22Rv1 (cell line): Measurements from ENCODE around the gene PARP11.

ENCODE experiments used
- H3K27ac ChIP-seq: fragments of 450-650 bp; 2 replicates; pipeline ENCODE4 v1.5.1; 2017
- ZFX ChIP-seq: fragments of 450-650 bp; IDR thresholded peaks from 2 replicates; pipeline ENCODE4 v1.6.1; 2017; ENCODE audit warnings: antibody characterized with exemption, borderline replicate concordance
- TF ChIP-seq, protein P1 (sequence below): fragments of 450-650 bp; IDR thresholded peaks from 2 replicates; pipeline ENCODE4 v1.5.1; 2017; ENCODE audit warnings: mild to moderate bottlenecking

PARP11 gene

DNA sequence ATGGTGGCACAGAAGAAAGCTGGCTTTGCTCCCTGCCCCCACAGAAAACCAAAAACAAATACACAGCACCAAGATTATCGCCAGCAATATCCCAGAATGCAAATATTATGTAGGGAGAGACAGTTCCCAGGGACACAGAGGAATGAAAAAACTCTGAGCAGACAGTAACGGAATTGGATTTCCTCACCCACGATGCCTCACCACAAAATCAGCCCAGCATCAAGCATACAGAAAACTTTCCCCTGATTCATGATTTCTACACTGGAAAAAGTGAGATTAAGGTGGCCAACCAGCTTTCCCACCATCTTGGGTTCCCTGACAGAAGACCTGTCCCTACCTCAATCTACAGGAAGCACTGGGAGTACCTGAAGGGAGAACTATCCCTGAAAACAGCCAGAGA is 36.6 kb downstream of the PARP11 start:
- TF ChIP-seq, protein P1, sequence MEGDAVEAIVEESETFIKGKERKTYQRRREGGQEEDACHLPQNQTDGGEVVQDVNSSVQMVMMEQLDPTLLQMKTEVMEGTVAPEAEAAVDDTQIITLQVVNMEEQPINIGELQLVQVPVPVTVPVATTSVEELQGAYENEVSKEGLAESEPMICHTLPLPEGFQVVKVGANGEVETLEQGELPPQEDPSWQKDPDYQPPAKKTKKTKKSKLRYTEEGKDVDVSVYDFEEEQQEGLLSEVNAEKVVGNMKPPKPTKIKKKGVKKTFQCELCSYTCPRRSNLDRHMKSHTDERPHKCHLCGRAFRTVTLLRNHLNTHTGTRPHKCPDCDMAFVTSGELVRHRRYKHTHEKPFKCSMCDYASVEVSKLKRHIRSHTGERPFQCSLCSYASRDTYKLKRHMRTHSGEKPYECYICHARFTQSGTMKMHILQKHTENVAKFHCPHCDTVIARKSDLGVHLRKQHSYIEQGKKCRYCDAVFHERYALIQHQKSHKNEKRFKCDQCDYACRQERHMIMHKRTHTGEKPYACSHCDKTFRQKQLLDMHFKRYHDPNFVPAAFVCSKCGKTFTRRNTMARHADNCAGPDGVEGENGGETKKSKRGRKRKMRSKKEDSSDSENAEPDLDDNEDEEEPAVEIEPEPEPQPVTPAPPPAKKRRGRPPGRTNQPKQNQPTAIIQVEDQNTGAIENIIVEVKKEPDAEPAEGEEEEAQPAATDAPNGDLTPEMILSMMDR, result no peak
- no peak for TF ChIP-seq ZFX
- H3K27ac ChIP-seq, result no peak overlapping the region

DNA sequence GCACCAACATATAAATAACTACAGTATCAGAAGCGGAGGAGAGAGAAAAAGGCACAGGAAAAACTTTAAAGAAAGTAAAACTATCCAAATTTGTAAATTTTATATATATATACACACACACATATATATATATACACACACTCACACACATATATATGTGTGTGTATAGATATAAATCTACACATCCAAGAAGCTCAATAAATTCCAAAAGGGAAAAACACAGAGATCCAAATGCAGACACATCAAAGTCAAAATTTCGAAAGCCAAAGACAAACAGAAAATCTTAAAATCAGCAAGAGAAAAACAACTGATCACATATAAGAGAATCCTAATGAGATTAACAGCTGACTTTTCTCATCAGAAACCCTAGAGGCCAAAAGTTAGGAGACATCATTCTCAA is 37.3 kb downstream of the PARP11 start:
- no peak for TF ChIP-seq ZFX
- TF ChIP-seq, protein P1, result no peak
- H3K27ac ChIP-seq, result no peak overlapping the region

- no peak overlapping the region for H3K27ac ChIP-seq
These were observed 38.4 kb downstream of the PARP11 start for GRCh38 chr12:3834774-3835173.

DNA sequence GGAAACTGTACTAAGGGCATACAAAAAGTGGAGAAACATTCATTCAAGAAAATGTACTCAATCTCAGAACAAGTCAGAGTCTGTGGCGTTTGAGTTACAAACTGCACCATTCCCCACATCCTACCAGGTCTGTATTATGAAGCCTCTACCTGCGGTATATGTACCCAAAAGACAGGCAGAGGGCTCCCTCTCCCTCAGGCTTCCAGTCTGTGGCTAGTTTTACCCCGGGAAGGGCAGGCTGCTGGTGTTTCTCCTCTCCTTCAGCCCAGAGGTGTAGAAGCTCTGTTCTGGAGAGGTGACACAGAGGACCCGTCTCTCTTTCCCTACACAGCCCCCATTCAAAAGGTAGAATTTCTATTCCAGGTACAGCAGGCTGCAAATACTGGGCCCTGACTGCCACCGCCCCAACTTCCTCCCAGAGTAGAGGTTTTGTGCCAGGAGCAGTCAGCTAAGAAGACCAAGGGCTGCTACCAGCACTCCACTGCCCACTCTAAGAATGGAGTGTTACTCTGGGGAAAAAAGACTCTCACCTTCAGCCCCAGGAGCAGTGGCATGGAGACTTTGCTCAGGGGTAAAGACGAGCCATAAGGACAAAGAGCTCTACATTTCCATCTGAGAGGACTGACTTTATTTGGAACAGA is 39.4 kb downstream of the PARP11 start:
- no peak for TF ChIP-seq ZFX
- TF ChIP-seq, protein P1, result no peak
- H3K27ac ChIP-seq, result no peak overlapping the region

More at GRCh38 chr12:3834774-3835173, 38.4 kb downstream of the PARP11 start:
- no peak for TF ChIP-seq ZFX
- TF ChIP-seq, protein P1, result no peak

GRCh38 chr12:3832738-3833137 is 40.5 kb downstream of the PARP11 start:
- no peak overlapping the region for H3K27ac ChIP-seq
- TF ChIP-seq, protein P1, result no peak
- no peak for TF ChIP-seq ZFX

GRCh38 chr12:3828888-3829287 is 44.3 kb downstream of the PARP11 start:
- TF ChIP-seq, protein P1, result no peak
- no peak for TF ChIP-seq ZFX
- no peak overlapping the region for H3K27ac ChIP-seq

DNA sequence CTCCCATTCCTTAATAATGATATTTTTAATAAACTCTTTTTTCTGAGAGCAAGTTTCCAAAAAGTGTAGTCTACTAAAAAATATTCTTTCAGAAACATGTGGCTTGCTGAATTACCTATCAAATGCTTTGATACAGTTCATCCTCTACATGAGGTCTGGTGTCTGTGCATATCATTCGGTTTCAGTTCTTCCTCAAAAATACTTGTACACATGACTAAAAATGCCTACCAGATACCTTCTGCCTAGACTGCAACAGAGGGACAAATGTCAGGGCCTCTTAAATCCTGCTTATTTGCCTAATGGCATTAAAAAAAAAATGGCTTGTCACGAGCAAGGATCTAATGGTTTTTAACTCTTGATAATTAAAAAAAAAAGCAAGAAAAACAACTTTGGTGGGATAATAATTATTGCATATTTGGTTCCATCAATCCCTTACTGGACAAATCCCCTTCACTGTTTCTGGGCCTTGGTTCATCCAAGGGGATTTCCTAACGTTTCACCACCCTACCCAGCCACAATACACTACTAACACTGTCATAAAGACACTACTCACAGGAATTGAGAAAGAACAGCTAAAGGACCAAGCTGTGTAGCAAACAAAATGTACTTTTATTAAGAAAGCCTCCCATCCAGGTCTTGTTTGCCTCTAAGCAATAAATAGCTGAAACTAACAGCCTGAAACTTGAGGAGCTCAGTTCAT is 45.7 kb downstream of the PARP11 start:
- H3K27ac ChIP-seq, result no peak overlapping the region
- TF ChIP-seq ZFX, result no peak
- TF ChIP-seq, protein P1, result no peak
